OCI-LY3 (cell line): ENCODE data around the gene FNIP1.

Experiments used
- H2AFZ ChIP-seq: fragments of 200-600, 300-600 bp; shearing (Covaris generic); 2 replicates; pipeline ENCODE4 v1.6.0; 2014; ENCODE audit warnings: antibody characterized with exemption, low read depth, low read length
- H3K27ac ChIP-seq: fragments of 200-600, 300-600 bp; sonication (generic); 2 replicates; pipeline ENCODE4 v1.5.1; 2014; ENCODE audit warnings: mild to moderate bottlenecking, low read length, moderate library complexity, mixed read lengths
- H3K27me3 ChIP-seq: fragments of 200-600, 300-600 bp; sonication (generic); 2 replicates; pipeline ENCODE4 v1.6.1; 2014; ENCODE audit warnings: low read depth, low read length, mixed read lengths
- H3K36me3 ChIP-seq: fragments of 200-600, 300-600 bp; sonication (generic); replicated peaks from 2 replicates; pipeline ENCODE3; 2014; ENCODE audit warnings: low read depth, low read length, mixed read lengths
- H3K4me1 ChIP-seq: fragments of 300-600, 200-600 bp; sonication (generic); 2 replicates; pipeline ENCODE4 v1.6.1; 2014; ENCODE audit warnings: low read length, mixed read lengths
- H3K4me2 ChIP-seq: fragments of 200-600, 300-600 bp; sonication (generic); 2 replicates; pipeline ENCODE4 v1.6.1; 2014; ENCODE audit warnings: low read length, mixed read lengths
- H3K4me3 ChIP-seq: fragments of 300-600, 200-600 bp; sonication (generic); 2 replicates; pipeline ENCODE4 v1.5.1; 2014; ENCODE audit warnings: antibody characterized with exemption, mild to moderate bottlenecking, low read length, moderate library complexity
- H3K79me2 ChIP-seq: fragments of 300-600, 200-600 bp; shearing (Covaris generic); 2 replicates; pipeline ENCODE4 v1.6.1; 2014; ENCODE audit warnings: mild to moderate bottlenecking, low read length, mixed read lengths
- H3K9ac ChIP-seq: fragments of 300-600, 200-600 bp; shearing (Covaris generic); 2 replicates; pipeline ENCODE4 v1.6.0; 2014; ENCODE audit warnings: mild to moderate bottlenecking, low read length, moderate library complexity
- H3K9me3 ChIP-seq: fragments of 200-600, 300-600 bp; shearing (Covaris generic); 2 replicates; pipeline ENCODE4 v1.6.1; 2014; ENCODE audit warnings: low read length, mixed read lengths; ENCODE audit not compliant: insufficient read depth
- H4K20me1 ChIP-seq: fragments of 200-600, 300-600 bp; sonication (generic); 2 replicates; pipeline ENCODE4 v1.6.1; 2016; ENCODE audit warnings: low read length, mixed read lengths; ENCODE audit not compliant: insufficient read depth
- EZH2phosphoT487 ChIP-seq: fragments of 200-600 bp; shearing (Covaris generic); IDR thresholded peaks from 2 replicates; pipeline ENCODE4 v1.6.1; 2018; ENCODE audit warnings: antibody characterized with exemption, mixed run types, low read depth
- TF ChIP-seq, protein P1 (sequence below): fragments of 200-600, 300-600 bp; sonication (generic); IDR thresholded peaks from 2 replicates; pipeline ENCODE4 v1.5.1; 2014; ENCODE audit warnings: antibody characterized with exemption, low read length, low read depth

The FNIP1 gene

DNA sequence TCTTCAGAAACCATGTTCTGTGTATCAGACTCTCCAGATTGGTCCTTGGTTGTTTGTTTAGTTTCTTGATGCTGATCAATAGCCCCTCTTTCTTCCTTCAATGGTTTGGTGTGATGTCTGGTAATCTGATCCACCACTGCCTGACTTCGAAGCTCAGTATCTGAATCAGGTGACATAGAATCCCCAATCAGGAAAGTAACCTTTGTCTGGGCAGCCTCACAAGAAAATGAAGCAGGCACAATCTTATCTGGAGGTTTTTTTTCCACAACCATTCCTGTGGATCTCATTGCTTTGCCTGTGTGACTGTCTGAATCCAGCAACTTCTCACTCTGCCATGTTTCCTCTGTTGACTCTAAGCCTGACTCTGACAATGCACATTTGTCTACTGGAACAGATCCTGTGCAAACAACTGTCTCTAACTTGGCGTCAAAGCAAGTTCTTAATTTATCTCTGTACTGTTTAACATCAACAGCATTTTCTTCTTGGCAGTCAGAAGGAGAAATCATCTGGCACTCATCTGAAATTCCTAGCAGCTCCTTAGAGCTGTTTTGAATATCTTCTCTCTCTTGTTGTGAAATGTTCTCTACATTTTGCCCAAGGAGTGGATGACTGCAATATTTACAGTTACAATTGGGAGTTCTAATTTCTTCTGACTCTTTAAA lies 124.7 kb downstream of the FNIP1 start:
- TF ChIP-seq, protein P1, sequence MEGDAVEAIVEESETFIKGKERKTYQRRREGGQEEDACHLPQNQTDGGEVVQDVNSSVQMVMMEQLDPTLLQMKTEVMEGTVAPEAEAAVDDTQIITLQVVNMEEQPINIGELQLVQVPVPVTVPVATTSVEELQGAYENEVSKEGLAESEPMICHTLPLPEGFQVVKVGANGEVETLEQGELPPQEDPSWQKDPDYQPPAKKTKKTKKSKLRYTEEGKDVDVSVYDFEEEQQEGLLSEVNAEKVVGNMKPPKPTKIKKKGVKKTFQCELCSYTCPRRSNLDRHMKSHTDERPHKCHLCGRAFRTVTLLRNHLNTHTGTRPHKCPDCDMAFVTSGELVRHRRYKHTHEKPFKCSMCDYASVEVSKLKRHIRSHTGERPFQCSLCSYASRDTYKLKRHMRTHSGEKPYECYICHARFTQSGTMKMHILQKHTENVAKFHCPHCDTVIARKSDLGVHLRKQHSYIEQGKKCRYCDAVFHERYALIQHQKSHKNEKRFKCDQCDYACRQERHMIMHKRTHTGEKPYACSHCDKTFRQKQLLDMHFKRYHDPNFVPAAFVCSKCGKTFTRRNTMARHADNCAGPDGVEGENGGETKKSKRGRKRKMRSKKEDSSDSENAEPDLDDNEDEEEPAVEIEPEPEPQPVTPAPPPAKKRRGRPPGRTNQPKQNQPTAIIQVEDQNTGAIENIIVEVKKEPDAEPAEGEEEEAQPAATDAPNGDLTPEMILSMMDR, result no peak
- no peak for TF ChIP-seq EZH2phosphoT487
- Histone ChIP-seq H3K4me2 (peak overlapping the region; percentile 77), H3K4me3 (no peak overlapping the region; the same call in 1 of the 2 replicates), H3K9ac (no peak overlapping the region), H3K27ac (no peak overlapping the region), H3K79me2 (no peaks in the 10 kb centered on the region), H3K9me3 (no peaks in the 10 kb centered on the region), H4K20me1 (peaks cover 12% of the 10 kb centered on the region; the same call in 1 of the 2 replicates), H3K36me3 (peaks cover 26% of the 10 kb centered on the region), H2AFZ (no peak overlapping the region), H3K27me3 (no peaks in the 10 kb centered on the region), H3K4me1 (peaks cover 37% of the 10 kb centered on the region)

DNA sequence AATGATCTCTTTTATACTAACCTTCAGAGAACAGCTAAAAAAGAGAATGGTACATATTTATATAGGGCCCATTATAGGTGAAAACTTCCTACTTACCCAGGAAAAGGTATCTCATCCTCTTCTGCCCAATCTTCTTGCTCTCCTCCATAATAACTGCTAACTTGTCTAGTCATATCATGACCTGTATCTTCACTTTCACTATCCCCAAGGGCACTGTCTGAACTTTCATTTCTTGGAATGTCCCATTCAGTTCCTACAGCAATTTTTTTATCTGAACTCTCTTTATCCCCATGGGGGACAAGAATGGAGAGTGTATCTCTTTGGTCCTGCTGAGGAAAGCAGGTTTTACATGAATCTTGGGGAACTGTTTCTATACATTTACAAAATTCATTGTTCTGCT lies 125.4 kb downstream of the FNIP1 start:
- Histone ChIP-seq H3K27me3 (no peaks in the 10 kb centered on the region), H3K4me2 (peak overlapping the region; percentile 43), H3K9me3 (no peaks in the 10 kb centered on the region), H2AFZ (no peak overlapping the region), H3K36me3 (peaks cover 24% of the 10 kb centered on the region), H3K4me1 (peaks cover 35% of the 10 kb centered on the region), H3K4me3 (no peak overlapping the region), H4K20me1 (peaks cover 12% of the 10 kb centered on the region; the same call in 1 of the 2 replicates), H3K79me2 (no peaks in the 10 kb centered on the region), H3K27ac (no peak overlapping the region), H3K9ac (no peak overlapping the region)
- TF ChIP-seq, protein P1, result no peak
- TF ChIP-seq EZH2phosphoT487, result no peak

DNA sequence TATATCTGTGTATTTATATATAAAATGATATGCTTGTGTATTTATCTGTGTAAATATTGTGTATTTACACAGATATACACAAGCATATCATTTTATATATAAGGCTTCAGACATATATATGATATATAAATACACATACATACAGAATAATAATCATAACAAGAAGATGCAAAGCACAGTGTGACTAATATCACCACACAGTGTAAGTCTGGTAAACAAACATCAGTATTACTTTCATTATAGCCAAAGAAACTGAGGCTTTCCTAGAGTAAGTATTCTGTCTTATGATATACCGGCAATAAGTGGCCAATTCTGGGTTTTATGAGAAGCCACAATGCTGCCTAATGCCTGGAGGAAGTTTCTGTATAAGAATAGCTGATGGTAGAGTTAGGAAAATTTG lies 131.9 kb downstream of the FNIP1 start:
- Histone ChIP-seq H3K4me1 (no peaks in the 10 kb centered on the region), H3K4me2 (no peak overlapping the region), H3K4me3 (no peak overlapping the region), H4K20me1 (no peaks in the 10 kb centered on the region), H3K9ac (no peak overlapping the region), H3K79me2 (no peaks in the 10 kb centered on the region), H3K27me3 (no peaks in the 10 kb centered on the region), H3K9me3 (no peaks in the 10 kb centered on the region), H3K36me3 (peaks cover 1% of the 10 kb centered on the region), H2AFZ (no peak overlapping the region), H3K27ac (no peak overlapping the region)
- TF ChIP-seq, protein P1, result no peak
- no peak for TF ChIP-seq EZH2phosphoT487

DNA sequence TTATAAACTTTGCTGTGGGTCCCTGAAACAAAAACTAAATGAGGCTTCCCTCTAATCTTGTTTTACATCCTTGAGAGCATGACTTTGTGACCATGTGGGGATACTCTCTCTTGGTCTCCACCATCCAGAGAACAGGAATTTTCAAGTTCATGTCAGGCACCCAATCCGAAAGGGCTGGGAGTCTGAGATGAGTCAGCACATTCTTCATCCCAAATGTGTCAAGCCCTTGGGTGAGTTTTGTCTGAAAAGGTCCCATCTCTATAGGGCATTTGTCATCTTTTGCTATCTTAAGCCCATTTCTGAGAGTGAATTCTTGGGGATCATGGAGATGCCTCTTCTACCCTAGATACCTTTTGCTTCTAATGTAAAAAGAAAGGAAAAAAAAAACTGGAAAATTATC lies 134.9 kb downstream of the FNIP1 start:
- Histone ChIP-seq H3K27ac (no peak overlapping the region), H3K27me3 (no peaks in the 10 kb centered on the region), H4K20me1 (no peaks in the 10 kb centered on the region), H3K4me2 (no peak overlapping the region), H3K36me3 (no peaks in the 10 kb centered on the region), H3K9ac (no peak overlapping the region), H3K4me3 (no peak overlapping the region), H2AFZ (no peak overlapping the region), H3K79me2 (no peaks in the 10 kb centered on the region), H3K4me1 (no peaks in the 10 kb centered on the region), H3K9me3 (no peaks in the 10 kb centered on the region)
- no peak for TF ChIP-seq EZH2phosphoT487
- TF ChIP-seq, protein P1, result no peak
